Measurements from ENCODE around the gene RAB39A.
A peak's percentile ranks its signal among the peaks of the same experiment; 100 is the strongest.

Gene RAB39A

DNA sequence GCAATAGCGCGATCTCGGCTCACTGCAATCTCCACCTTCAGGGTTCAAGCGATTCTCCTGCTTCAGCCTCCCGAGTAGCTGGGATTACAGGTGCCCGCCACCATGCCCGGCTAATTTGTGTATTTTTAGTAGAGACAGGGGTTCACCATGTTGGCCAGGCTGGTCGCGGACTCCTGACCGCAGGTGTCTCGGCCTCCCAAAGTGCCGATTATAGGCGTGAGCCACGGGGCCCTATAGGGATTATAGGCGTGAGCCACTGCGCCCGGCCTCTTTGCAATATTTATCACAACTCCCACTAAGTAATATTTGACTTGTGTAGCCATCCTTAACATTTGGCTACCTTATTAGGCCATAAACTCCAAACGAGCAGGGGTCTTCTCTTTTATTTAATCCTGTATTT, 79.6 kb downstream of the RAB39A start:
- H3K4me3 ChIP-seq (ENCODE audit: low read depth, low read length), result no peak overlapping the region
- H3K27me3 ChIP-seq (replicated peaks), result no peaks in the 10 kb centered on the region
- DNase-seq, result no peak
- TF ChIP-seq, protein P1, sequence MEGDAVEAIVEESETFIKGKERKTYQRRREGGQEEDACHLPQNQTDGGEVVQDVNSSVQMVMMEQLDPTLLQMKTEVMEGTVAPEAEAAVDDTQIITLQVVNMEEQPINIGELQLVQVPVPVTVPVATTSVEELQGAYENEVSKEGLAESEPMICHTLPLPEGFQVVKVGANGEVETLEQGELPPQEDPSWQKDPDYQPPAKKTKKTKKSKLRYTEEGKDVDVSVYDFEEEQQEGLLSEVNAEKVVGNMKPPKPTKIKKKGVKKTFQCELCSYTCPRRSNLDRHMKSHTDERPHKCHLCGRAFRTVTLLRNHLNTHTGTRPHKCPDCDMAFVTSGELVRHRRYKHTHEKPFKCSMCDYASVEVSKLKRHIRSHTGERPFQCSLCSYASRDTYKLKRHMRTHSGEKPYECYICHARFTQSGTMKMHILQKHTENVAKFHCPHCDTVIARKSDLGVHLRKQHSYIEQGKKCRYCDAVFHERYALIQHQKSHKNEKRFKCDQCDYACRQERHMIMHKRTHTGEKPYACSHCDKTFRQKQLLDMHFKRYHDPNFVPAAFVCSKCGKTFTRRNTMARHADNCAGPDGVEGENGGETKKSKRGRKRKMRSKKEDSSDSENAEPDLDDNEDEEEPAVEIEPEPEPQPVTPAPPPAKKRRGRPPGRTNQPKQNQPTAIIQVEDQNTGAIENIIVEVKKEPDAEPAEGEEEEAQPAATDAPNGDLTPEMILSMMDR (IDR thresholded peaks at IDR 0.05; ENCODE audit: low read depth, low read length, missing control alignments), result no peak
- no peak overlapping the region for H3K27ac ChIP-seq
- H3K36me3 ChIP-seq (replicated peaks), result no peaks in the 10 kb centered on the region
- in situ Hi-C loops (cut with HindIII; ENCODE audit: low pct_ligation_motif_present, low sequenced_read_pairs), result no loop called here

DNA sequence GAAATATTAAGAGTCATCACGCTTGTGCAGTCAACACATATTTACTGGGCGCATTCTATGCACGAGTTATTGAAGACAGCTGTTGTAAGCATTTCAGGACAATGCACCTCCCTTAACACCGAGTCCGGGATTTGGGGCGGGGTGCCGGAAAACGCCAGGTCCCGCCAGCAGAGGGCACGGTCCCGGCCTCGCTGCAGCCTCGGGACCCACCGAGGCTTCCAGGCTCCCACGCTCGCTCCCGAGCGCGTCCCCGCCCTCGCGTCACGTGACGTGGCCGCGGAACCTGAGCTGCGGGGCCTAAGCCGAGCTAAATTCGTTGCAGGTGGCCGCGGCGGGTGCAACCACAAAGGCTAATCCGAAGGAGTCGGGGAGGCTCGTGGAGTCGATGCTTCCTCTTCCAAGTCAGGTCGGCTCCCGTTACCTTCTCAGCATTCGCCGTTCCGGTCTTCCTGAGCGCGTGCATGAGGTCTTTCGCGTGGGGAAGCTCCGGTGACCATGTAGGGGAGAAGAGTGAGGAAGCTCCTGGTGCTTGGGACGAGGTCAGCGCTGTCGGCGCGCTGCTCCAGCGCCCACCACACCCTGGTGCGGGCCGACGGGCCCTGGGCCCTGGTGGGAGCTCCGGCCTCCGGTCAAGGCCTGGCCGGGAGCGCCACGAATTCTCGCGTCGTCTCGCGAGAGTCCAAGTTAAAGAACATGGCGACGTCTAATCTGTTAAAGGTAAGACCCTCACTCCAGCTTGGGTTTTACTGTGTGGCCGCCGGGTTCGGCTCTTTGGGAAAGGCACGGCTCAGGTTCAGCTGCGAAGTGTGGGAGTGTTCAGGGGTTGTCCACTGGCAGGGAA, 80.6 kb downstream of the RAB39A start, which contains the start of gene CUL5:
TSS of gene CUL5 (plus strand) at position 243 of the 841 bp plus-strand sequence. CDS start at position 694, 451 bp downstream.
- TF ChIP-seq, protein P1 (IDR thresholded peaks at IDR 0.05; ENCODE audit: low read depth, low read length, missing control alignments), result peak; percentile 82

DNA sequence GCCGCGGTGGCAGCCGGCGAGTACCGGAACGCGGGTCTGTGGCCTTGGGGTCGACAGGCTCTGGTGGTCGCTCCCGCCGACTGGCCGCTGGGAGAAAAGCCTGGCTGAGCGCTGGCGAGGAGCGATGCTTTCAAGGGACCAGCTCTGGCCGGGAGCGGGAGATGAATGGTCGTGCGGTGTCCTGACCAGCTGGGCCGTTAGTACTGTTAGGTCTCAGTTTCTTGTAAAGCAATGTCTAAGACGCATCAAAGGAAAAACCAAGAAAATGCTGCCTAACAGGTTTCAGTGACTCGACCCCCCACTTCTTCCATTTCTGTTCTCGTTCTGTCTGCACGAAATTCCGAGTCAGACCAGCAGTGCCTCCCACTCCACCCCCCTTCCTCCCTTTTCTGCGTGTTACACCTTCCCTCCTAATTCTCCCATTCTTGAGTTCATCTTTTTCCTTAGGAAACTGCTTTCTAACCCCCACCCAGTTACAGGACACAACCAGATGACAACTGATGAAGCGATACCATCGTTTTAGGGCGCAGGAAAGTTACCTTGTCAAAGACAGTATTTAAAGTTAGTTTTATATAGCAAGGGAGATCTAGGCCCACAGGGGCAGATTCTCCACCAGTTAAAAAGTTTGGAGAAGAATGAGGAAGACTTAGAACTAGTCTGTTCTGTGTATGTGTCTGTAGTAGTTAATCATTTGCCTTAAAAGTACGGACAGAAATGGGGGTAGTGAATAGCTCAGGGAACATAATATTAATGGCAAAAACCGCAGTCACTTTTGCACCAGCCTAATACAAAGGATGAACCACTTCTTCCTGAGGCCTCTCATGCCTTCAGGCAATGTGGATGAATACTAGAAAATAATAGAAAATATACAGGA, 81.5 kb downstream of the RAB39A start:
- peak; percentile 14 for DNase-seq
- Histone ChIP-seq H3K36me3 (replicated peaks) (no peaks in the 10 kb centered on the region), H3K4me3 (ENCODE audit: low read depth, low read length) (peak overlapping the region; percentile 100), H3K27ac (peak overlapping the region; percentile 98), H3K27me3 (replicated peaks) (no peaks in the 10 kb centered on the region)
- TF ChIP-seq, protein P1 (IDR thresholded peaks at IDR 0.05; ENCODE audit: low read depth, low read length, missing control alignments), result no peak
- in situ Hi-C loops (cut with HindIII; ENCODE audit: low pct_ligation_motif_present, low sequenced_read_pairs), result no loop called here

More for the DNA sequence above, 80.6 kb downstream of the RAB39A start, which contains the start of gene CUL5:
- DNase-seq, result peak; percentile 88
- Histone ChIP-seq H3K27me3 (replicated peaks) (no peaks in the 10 kb centered on the region), H3K27ac (peak within 1 kb of the TSS; percentile 98), H3K36me3 (replicated peaks) (no peaks in the 10 kb centered on the region), H3K4me3 (ENCODE audit: low read depth, low read length) (peak within 1 kb of the TSS; percentile 100)
- in situ Hi-C loops (cut with HindIII; ENCODE audit: low pct_ligation_motif_present, low sequenced_read_pairs), result no loop called here

DNA sequence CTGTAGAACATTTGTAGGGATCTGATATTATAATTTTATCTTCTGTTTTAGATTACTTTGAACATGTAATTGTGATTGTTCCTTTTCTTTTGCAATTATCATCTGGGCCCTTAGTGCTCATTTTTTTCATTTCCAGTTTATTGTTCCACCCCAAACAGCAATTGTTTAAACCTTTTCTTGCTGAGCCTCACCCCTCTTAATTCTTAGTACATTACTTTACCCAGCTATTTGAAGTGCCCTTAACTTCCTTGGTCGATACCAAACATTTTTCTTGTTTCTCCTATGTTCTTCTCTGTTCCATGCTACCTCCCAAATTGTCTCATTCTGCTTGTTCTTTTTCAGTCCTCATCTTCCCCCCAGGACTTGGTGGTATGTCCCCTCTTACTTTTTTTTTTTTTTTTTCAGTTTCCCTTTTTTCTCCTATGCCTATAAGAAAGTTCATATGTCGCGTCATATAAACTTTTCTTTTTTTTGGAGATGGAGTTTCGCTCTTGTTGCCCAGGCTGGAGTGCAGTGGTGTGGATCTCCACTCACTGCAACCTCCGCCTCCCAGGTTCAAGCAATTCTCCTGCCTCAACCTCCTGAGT, 84.0 kb downstream of the RAB39A start:
- DNase-seq, result no peak

More for the DNA sequence above, 84.0 kb downstream of the RAB39A start:
- Histone ChIP-seq H3K27ac (no peak overlapping the region), H3K4me3 (ENCODE audit: low read depth, low read length) (no peak overlapping the region), H3K36me3 (replicated peaks) (no peaks in the 10 kb centered on the region), H3K27me3 (replicated peaks) (no peaks in the 10 kb centered on the region)
- TF ChIP-seq, protein P1 (IDR thresholded peaks at IDR 0.05; ENCODE audit: low read depth, low read length, missing control alignments), result no peak
- in situ Hi-C loops (cut with HindIII; ENCODE audit: low pct_ligation_motif_present, low sequenced_read_pairs), result no loop called here

All from brain microvascular endothelial cell (primary cell).